ENCODE measurements around the gene TUBE1. TPM values are rescaled to one million over a fixed set of nuclear protein-coding genes. Genes with fewer than 3 reads are reported as not detected.
"Not testable (repeated sequence)": the region's sequence is repeated elsewhere in the genome, so short reads cannot be mapped to it uniquely, and the experiment has no call there.

Gene TUBE1
- total and polyA plus RNA-seq, 2 of the 4 experiments (the other 2 are of a cell fraction) = 7.9 to 8.6 TPM

- Histone ChIP-seq H2AFZ (replicated peaks; ENCODE audit: low read length, poor library complexity) (no peak within 1 kb of the TSS), H3K4me3 (ENCODE audit: insufficient read depth, low read depth, low read length) (no peak within 1 kb of the TSS)
Measured at GRCh38 chr6:112054001-112054400, 33.3 kb downstream of the TUBE1 start, which contains the start of gene CCN6. Gene CCN6 (plus strand): TSS chr6:112054104. CDS start chr6:112054358, 254 bp downstream.

GRCh38 chr6:112051251-112051740 is 36.0 kb downstream of the TUBE1 start:
- no CpG with 5 or more reads among the region's 4 CpGs for WGBS, 2 experiments (ENCODE audit: extremely low coverage in 2 of 2, insufficient read length in 1 of 2)
- BruUV-seq (replicated peaks); H3K9me3 ChIP-seq (ENCODE audit: control insufficient read depth, insufficient read depth, low read length); H3K4me2 ChIP-seq (ENCODE audit: low read depth, low read length); H3K4me1 ChIP-seq (ENCODE audit: control insufficient read depth, insufficient read depth, low read length); H2AFZ ChIP-seq (replicated peaks; ENCODE audit: low read length, poor library complexity); H3K4ac ChIP-seq (ENCODE audit: low read depth, low read length); H2AK9ac ChIP-seq (replicated peaks; ENCODE audit: low read depth, low read length, poor library complexity); H3K9me1 ChIP-seq (ENCODE audit: insufficient read depth, low read length); dilution Hi-C loops (cut with HindIII; ENCODE audit: low sequenced_read_pairs, unreplicated experiment); H3K27ac ChIP-seq (ENCODE audit: insufficient read depth, low read length); CTCF ChIA-PET; H2BK15ac ChIP-seq (ENCODE audit: low read depth, low read length); H4K91ac ChIP-seq (ENCODE audit: insufficient read depth, low read depth, low read length); H2BK20ac ChIP-seq (ENCODE audit: low read depth, low read length); H3K23ac ChIP-seq (ENCODE audit: low read depth, low read length); H3K36me3 ChIP-seq (ENCODE audit: control insufficient read depth, insufficient read depth, low read length); H3K4me3 ChIP-seq (ENCODE audit: insufficient read depth, low read depth, low read length); H3K14ac ChIP-seq (replicated peaks; ENCODE audit: low read depth, low read length); DNase-seq; H4K20me1 ChIP-seq (ENCODE audit: insufficient read depth, low read length); H3K56ac ChIP-seq (ENCODE audit: extremely low read depth, insufficient read depth, low read length); H2BK120ac ChIP-seq (ENCODE audit: low read depth, low read length); in situ Hi-C loops (cut with MboI; ENCODE audit: low sequenced_read_pairs); H2BK5ac ChIP-seq (ENCODE audit: low read depth, low read length, poor library complexity, severe bottlenecking); ATAC-seq (ENCODE audit: low read depth); H4K5ac ChIP-seq (ENCODE audit: low read depth, low read length); intact Hi-C loops (cut with micrococcal nuclease); H3K27me3 ChIP-seq (ENCODE audit: control insufficient read depth, insufficient read depth, low read length); H3K18ac ChIP-seq (ENCODE audit: low read depth, low read length); H2AK5ac ChIP-seq (ENCODE audit: low read depth, low read length); H4K8ac ChIP-seq (ENCODE audit: low read depth in 2 of 2, low read length in 2 of 2); H3K79me1 ChIP-seq (ENCODE audit: low read depth in 1 of 2, low read length in 2 of 2); POLR2A ChIA-PET (ENCODE audit: unreplicated experiment); H3K9ac ChIP-seq (ENCODE audit: low read depth, low read length): not testable (repeated sequence)

More at GRCh38 chr6:112054001-112054400, 33.3 kb downstream of the TUBE1 start, which contains the start of gene CCN6:
- Histone ChIP-seq H2BK20ac (ENCODE audit: low read depth, low read length) (no peak within 1 kb of the TSS), H2BK120ac (ENCODE audit: low read depth, low read length) (no peak within 1 kb of the TSS), H3K4ac (ENCODE audit: low read depth, low read length) (no peak within 1 kb of the TSS), H3K79me1 (ENCODE audit: low read depth in 1 of 2, low read length in 2 of 2) (no peaks in the 10 kb centered on the region), H3K18ac (ENCODE audit: low read depth, low read length) (no peak within 1 kb of the TSS), H4K20me1 (ENCODE audit: insufficient read depth, low read length) (no peaks in the 10 kb centered on the region), H4K91ac (ENCODE audit: insufficient read depth, low read depth, low read length) (no peak within 1 kb of the TSS), H3K36me3 (ENCODE audit: control insufficient read depth, insufficient read depth, low read length) (no peaks in the 10 kb centered on the region), H2BK15ac (ENCODE audit: low read depth, low read length) (no peak within 1 kb of the TSS), H2BK5ac (ENCODE audit: low read depth, low read length, poor library complexity, severe bottlenecking) (no peak within 1 kb of the TSS), H3K9ac (ENCODE audit: low read depth, low read length) (no peak within 1 kb of the TSS), H3K14ac (replicated peaks; ENCODE audit: low read depth, low read length) (no peak within 1 kb of the TSS), H2AK9ac (replicated peaks; ENCODE audit: low read depth, low read length, poor library complexity) (no peak within 1 kb of the TSS), H4K5ac (ENCODE audit: low read depth, low read length) (no peak within 1 kb of the TSS), H3K4me2 (ENCODE audit: low read depth, low read length) (no peak within 1 kb of the TSS), H3K56ac (ENCODE audit: extremely low read depth, insufficient read depth, low read length) (no peak within 1 kb of the TSS), H3K9me1 (ENCODE audit: insufficient read depth, low read length) (no peaks in the 10 kb centered on the region), H3K9me3 (ENCODE audit: control insufficient read depth, insufficient read depth, low read length) (no peaks in the 10 kb centered on the region; the same call in 1 of the 2 replicates), H2AK5ac (ENCODE audit: low read depth, low read length) (no peak within 1 kb of the TSS), H3K4me1 (ENCODE audit: control insufficient read depth, insufficient read depth, low read length) (no peaks in the 10 kb centered on the region; the same call in none of the 2 replicates), H3K27ac (ENCODE audit: insufficient read depth, low read length) (no peak within 1 kb of the TSS), H3K27me3 (ENCODE audit: control insufficient read depth, insufficient read depth, low read length) (peaks cover 14% of the 10 kb centered on the region), H3K23ac (ENCODE audit: low read depth, low read length) (no peak within 1 kb of the TSS), H4K8ac (ENCODE audit: low read depth in 2 of 2, low read length in 2 of 2) (no peak within 1 kb of the TSS)
- TF ChIP-seq MXI1 (IDR thresholded peaks at IDR 0.05; ENCODE audit: borderline replicate concordance, low read depth, low read length) (no peak), MAZ (IDR thresholded peaks at IDR 0.05; ENCODE audit: borderline replicate concordance, low read depth, low read length) (no peak), MAFK (IDR thresholded peaks at IDR 0.05; ENCODE audit: low read depth, low read length) (no peak), FOS (IDR thresholded peaks at IDR 0.05; ENCODE audit: low read depth, low read length) (no peak), RFX5 (IDR thresholded peaks at IDR 0.05; ENCODE audit: low read depth, low read length) (no peak), ELK1 (IDR thresholded peaks at IDR 0.05; ENCODE audit: borderline replicate concordance, low read depth, low read length) (no peak), BHLHE40 (IDR thresholded peaks at IDR 0.05; ENCODE audit: low read depth, low read length) (no peak), SMC3 (IDR thresholded peaks at IDR 0.05; ENCODE audit: low read depth, low read length) (no peak), NFE2L2 (IDR thresholded peaks at IDR 0.05; ENCODE audit: low read depth, low read length) (no peak), POLR2A (IDR thresholded peaks at IDR 0.05; ENCODE audit: low read depth, low read length) (no peak)
- intact Hi-C loops (cut with micrococcal nuclease) = no loop called here
- ChIA-PET CTCF (no interaction called here), POLR2A (ENCODE audit: unreplicated experiment) (no interaction called here)
- WGBS, 2 experiments (ENCODE audit: extremely low coverage in 2 of 2, insufficient read length in 1 of 2) = no CpG with 5 or more reads among the region's 12 CpGs
- DNase-seq = no peak
- in situ Hi-C loops (cut with MboI; ENCODE audit: low sequenced_read_pairs) = no loop called here
- dilution Hi-C loops (cut with HindIII; ENCODE audit: low sequenced_read_pairs, unreplicated experiment) = no loop called here
- ATAC-seq (ENCODE audit: low read depth) = no peak
- no TSS peak for BruUV-seq (replicated peaks)

Measured in IMR-90 (cell line).